ENCODE results near the gene SERPINB6.
"Not testable (repeated sequence)": the region's sequence is repeated elsewhere in the genome, so short reads cannot be mapped to it uniquely, and the experiment has no call there.

Gene SERPINB6

GRCh38 chr6:2999618-3000557 is 28.5 kb upstream of the SERPINB6 start, which contains the start of gene NQO2:
NQO2 (plus strand) TSS chr6:2999894; CDS start chr6:3006553, 6,659 bp downstream.
- peak; percentile 59 for DNase-seq (ENCODE audit: low read depth)

GRCh38 chr6:2998998-2999617 is 27.7 kb upstream of the SERPINB6 start:
- peak; percentile 56 for DNase-seq (ENCODE audit: low read depth)

- DNase-seq (ENCODE audit: low read depth): not testable (repeated sequence)
These were observed 27.1 kb upstream of the SERPINB6 start for GRCh38 chr6:2998249-2998997.

DNA sequence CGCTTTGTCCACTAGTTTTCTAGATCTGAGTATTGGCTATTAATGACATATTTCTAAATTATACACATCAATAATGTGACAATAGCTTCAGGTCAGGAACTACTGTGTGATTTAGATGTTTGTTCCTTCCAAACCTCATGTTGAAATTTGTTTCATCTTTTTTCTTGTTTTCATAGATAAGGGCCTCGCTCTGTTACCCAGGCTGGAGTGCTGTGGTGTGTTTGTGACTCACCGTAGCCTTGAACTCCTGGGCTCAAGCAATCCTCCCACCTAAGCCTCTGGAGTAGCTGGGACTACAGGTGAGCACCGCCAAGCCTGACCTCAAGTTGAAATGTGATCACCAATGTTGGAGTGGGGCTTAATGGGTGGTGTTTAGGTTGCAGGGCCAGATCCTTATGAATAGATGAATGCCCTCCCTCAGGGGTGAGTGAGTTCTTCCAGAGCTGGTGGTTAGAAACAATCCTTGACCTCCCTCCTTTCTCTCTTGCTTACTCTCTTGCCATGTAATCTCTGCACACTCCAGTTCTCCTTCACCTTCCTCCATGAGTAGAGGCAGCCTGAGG is 22.5 kb upstream of the SERPINB6 start:
- no peak for DNase-seq (ENCODE audit: low read depth)

- DNase-seq (ENCODE audit: low read depth): no peak
These were observed 21.1 kb upstream of the SERPINB6 start for GRCh38 chr6:2992330-2992979.

DNA sequence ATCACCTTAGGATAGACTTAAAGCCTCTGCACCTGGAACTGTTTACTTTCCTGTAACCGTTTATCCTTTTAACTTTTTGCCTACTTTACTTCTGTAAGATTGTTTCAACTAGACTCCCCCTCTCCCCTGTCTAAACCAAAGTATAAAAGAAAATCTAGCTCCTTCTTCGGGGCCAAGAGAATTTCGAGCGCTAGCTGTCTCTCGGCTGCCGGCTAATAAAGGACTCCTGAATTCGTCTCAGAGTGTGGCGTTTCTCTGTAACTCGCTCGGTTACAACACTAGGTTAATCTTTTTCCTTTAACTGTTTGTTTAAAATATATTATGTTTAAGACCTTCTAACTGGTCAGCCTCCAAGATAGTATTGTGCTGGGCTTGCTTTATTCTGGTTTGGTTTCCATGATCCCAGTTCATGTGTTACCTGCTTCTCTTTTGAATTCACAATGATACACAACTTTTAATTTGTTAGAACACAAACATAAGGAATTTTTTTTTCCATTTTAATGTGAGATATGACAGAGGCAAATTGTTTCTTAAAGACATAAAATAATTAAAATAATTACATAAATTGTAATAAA is 19.7 kb upstream of the SERPINB6 start:
- no peak for DNase-seq (ENCODE audit: low read depth)

GRCh38 chr6:2990248-2990931 is 19.0 kb upstream of the SERPINB6 start:
- DNase-seq (ENCODE audit: low read depth): no peak

DNA sequence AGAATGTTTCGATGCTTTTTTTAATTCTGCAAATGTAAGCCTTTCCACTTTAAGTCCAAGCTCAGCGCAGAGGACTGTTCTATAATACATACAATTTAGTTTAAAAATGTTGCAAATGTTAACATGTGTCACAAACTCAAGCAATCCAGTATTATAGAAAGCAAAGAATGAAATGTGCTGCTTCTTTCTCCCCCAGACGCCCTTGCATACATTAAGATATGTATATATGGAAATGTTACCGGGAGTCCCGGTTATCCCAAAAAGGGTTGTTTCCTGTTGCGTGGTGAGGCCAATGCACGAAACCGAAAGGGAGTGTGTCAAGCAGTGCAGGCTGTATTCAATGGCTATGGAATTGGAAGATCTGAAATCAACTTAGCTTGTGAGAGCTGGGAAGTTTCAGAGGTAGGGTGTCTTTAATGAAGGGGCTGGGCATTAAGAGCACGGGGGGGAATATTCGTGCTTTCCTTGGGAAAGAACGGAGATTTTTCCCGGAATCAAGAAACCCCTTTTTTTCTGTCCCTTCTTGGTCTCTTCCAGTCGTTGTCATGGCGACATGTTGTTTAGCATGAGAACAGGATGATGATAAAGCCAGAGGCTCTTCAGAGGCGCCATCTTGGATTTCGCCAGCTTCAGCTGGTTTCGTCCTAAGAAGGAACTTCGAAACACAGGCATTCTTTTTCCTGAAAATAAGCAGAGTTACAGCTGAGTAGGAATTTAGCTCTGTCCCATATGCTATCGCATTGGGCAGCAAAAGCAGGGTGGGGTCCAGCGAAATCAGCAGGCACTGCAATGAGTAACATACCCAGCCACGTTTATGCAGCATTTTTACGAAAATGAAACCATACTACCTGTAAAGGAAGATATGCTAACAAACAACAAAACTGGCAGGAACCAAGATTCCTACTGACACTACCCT is 18.2 kb upstream of the SERPINB6 start:
- peak; percentile 99 for DNase-seq (ENCODE audit: low read depth)

DNA sequence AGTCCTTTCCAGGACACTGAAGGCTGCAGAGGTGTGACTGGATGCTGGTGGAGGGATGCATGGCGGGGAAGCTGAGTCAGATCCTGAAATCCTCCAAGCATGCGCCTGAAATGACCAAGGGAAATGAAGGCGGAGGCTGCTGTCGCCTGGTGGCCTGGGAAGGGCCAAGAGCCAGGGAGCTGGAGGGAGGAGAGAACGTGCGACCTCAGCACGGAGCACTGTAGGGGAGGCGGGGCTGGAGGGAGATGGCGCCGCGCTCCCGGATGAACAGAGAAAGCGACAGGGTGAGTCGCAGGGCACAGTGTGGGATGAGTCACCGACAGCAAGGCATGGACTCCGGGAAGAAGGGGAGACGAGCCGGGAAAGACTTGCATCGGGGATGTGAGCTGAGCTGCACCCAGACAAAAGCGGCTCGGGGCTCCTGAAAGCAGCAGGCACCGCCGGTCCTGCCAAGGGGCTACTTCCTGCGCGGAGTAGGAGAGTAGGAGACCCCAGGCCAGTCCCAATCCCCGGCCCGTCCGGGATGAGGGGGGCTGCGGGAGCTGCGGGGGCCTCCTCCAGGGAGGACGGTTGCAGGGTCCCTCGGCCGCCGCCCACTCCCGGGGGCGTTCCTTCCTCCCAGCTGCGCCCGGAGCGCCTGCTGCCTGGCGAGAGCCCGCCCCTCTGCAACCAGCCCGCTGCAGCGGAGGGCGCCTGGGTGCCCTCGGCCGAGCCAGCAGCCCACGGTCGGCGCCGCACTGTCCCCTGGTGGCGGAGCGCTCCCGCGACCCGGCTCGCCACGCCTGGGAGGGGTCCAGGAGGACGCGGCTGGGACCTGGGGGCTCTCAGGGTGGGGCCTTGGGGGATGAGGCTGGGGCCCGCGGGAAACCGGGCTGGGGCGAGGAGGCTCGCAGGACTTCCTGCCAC is 17.3 kb upstream of the SERPINB6 start:
- DNase-seq (ENCODE audit: low read depth): peak; percentile 91

DNA sequence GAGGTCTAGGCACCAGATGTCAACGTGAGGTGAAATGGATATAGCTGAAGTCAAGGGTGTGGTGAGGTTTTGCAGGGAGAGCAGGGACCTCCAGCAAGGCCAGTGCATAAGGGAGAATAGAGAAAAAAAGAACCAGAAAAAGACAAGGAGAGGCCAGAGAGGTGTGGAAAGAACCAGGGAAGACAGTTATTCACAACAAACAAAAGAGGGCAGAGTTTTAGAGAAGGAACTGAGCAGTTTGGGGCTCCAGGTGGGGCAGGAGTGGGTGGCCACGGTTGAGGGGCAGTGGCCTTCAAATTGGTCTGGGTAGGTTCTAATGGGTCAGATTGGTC is 16.7 kb upstream of the SERPINB6 start:
- no peak for DNase-seq (ENCODE audit: low read depth)

DNA sequence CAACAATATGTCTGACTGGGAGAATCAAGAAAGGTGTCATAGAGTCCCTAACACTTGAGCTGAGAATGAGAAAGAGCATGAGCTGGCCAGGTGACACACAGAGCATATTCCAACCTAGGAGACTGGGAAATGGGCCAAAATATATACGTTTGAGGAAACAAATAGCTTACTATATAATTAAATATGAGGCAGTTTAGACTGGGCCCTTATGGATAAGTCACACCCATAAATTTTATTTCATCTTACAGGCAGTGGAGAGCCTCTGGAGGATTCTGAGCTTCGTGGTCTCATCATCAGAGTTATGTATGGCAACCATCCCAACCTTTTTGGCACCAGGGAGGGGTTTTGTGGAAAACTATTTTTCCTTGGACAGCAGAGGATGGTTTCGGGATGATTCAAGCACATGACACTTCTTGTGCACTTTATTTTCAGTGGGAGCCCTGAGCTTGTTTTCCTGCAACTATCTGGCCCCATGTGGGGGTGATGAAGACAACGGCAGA is 15.4 kb upstream of the SERPINB6 start:
- DNase-seq (ENCODE audit: low read depth): peak; percentile 89

DNA sequence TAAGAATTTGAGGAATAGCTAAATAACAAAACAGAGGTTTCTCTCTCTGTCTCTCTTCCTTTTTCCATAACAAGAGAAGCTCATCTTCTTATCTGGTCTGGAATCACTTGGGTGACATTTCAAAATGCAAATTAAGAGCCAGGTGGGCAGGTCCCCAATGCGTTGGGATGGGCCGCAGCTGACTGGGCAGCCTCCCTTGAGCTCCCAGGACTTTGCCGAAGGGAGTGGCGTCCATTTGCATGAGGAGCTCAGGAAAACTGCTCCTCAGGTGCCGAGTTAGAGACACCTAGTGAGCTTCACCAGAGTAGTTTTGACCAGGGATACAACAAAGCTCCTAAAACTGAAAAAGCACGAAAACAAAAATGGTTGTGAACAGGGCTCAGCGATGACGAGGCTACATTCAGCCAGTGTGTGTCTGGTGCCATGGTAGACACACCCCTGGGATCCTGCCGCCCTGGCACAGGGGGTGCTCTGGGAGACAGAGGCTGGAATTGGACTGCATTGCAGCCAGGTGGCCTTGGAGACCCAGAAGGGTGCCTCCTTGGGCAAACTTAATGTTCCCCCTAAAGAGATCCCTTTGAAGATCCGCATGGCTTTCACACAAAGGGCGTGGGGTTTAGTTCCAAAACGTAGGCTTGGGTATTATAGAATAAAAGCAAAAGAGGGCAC is 13.5 kb upstream of the SERPINB6 start:
- no peak for DNase-seq (ENCODE audit: low read depth)

GRCh38 chr6:2982426-2983117 is 11.2 kb upstream of the SERPINB6 start:
- DNase-seq (ENCODE audit: low read depth): no peak

DNA sequence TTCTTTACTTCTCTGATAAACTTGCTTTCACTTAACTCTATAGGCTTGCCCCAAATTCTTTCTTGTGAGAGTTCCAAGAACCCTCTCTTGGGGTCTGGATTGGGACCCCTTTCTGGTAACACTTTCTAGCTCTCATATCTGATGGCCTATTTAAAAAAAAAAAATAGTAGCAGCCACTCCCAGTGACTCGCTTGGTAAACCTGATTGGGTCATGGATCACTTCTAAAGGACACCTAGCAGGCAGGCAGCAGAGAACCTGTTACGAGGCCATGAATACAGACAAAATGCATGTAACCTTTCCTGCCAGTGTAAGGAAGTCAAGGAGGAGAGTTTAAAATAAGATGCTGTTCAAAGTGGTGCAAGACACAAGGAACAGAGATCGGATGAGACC is 9.1 kb upstream of the SERPINB6 start:
- DNase-seq (ENCODE audit: low read depth): no peak

DNA sequence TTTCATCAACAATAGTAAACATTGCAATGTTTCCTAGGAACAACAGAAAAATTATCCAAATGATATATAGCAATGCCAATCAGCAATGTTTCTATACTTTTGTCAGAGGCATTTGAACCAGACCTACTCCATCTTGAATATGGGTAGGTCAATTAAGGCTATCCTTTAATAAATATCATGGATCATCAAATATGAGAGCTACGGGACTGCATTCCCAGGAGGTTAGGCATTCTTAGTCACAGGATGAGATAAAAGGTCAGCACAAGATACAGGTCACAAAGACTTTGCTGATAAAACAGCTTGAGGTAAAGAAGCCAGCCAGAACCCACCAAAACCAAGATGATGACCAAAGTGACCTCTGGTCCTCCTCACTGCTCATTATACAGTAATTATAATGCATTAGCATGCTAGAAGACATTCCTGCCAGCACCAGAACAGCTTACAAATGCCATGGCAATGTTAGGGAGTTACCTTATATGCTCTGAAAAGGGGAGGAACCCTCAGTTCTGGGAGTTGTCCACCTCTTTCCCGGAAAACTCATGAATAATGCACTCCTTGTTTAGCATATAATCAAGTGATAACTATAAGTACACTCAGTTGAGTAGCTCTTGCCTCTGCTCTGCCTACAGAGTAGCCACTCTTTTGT is 8.6 kb upstream of the SERPINB6 start:
- DNase-seq (ENCODE audit: low read depth): no peak

DNA sequence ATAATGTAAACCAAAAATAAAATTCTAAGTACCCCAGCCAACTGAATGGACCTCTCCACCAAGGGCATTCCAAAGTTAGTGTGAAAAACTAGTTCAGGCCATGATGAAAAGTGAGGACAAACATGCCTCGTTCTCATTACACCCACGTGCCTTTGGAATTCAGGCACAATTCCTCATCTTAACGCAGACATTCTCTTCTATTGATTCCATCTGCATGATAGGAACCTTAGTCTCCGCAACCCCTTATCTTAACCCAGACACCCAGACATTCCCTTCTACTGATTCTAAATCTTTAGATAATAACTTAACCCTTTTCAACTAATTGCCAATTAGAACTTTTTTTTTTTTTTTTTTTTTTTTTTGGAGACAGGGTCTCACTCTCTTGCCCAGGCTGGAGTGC is 7.6 kb upstream of the SERPINB6 start:
- DNase-seq (ENCODE audit: low read depth): no peak

Measured in stromal cell of bone marrow (primary cell).